Neural progenitor cell (in vitro differentiated cells): ENCODE results near the gene PCDH1. TPM values are rescaled to one million over a fixed set of nuclear protein-coding genes. Genes with fewer than 3 reads are reported as not detected.

Experiments used
- DNase-seq: peaks from one replicate; pipeline ENCODE4 v3.0.0-alpha.2; 2016; ENCODE audit warnings: low spot score
- H2AFZ ChIP-seq: fragments of 200-600 bp; sonication (generic); replicated peaks from 2 replicates; pipeline ENCODE4 v1.6.1; 2016; ENCODE audit warnings: antibody characterized with exemption
- H3F3A ChIP-seq: fragments of 200-600 bp; sonication (generic); 2 replicates; pipeline ENCODE4 v1.6.1; 2016; ENCODE audit warnings: antibody characterized with exemption, low read depth
- H3K27ac ChIP-seq: fragments of 200-600 bp; sonication (generic); 2 replicates; pipeline ENCODE4 v1.5.1; 2016; ENCODE audit warnings: mild to moderate bottlenecking
- H3K27me3 ChIP-seq: fragments of 200-600 bp; sonication (generic); 2 replicates; pipeline ENCODE4 v1.6.1; 2016; ENCODE audit warnings: mild to moderate bottlenecking, moderate library complexity
- H3K36me3 ChIP-seq: fragments of 200-600 bp; sonication (generic); 2 replicates; pipeline ENCODE4 v1.5.1; 2016
- H3K4me1 ChIP-seq: fragments of 200-600 bp; sonication (generic); 2 replicates; pipeline ENCODE4 v1.6.1; 2016; ENCODE audit warnings: mixed run types
- H3K4me2 ChIP-seq: fragments of 200-600 bp; sonication (generic); 2 replicates; pipeline ENCODE4 v1.6.1; 2016
- H3K4me3 ChIP-seq: fragments of 200-600 bp; sonication (generic); 2 replicates; pipeline ENCODE4 v1.5.1; 2016
- H3K79me2 ChIP-seq: fragments of 200-600 bp; sonication (generic); 2 replicates; pipeline ENCODE4 v1.6.1; 2016; ENCODE audit warnings: low read depth
- H3K9ac ChIP-seq: fragments of 200-600 bp; sonication (generic); 2 replicates; pipeline ENCODE4 v1.6.1; 2016
- H3K9me3 ChIP-seq: fragments of 200-600 bp; sonication (generic); 2 replicates; pipeline ENCODE4 v1.5.1; 2016; ENCODE audit warnings: low read depth
- H4K20me1 ChIP-seq: fragments of 200-600 bp; sonication (generic); 2 replicates; pipeline ENCODE4 v1.6.1; 2016; ENCODE audit warnings: low read depth
- H3K27ac Mint-ChIP-seq: 3 replicates; pipeline ENCODE4 v1.8.0; 2021; ENCODE audit warnings: mixed read lengths
- H3K27me3 Mint-ChIP-seq: 2 replicates; pipeline ENCODE4 v1.8.0; 2022; ENCODE audit warnings: low read depth, mild to moderate bottlenecking, inconsistent platforms, moderate library complexity, mixed read lengths; ENCODE audit not compliant: insufficient read depth
- H3K36me3 Mint-ChIP-seq: 3 replicates; pipeline ENCODE4 v1.8.0; 2021; ENCODE audit warnings: mixed read lengths
- H3K4me1 Mint-ChIP-seq: 3 replicates; pipeline ENCODE4 v1.8.0; 2021; ENCODE audit warnings: mixed read lengths
- H3K4me3 Mint-ChIP-seq: 3 replicates; pipeline ENCODE4 v1.8.0; 2021; ENCODE audit warnings: mild to moderate bottlenecking, moderate library complexity, mixed read lengths
- H3K9me3 Mint-ChIP-seq: 3 replicates; pipeline ENCODE4 v1.8.0; 2020; ENCODE audit warnings: mixed read lengths
- CTCF ChIP-seq: fragments of 200-600 bp; sonication (generic); IDR thresholded peaks from 2 replicates; pipeline ENCODE4 v1.5.1; 2017; ENCODE audit warnings: antibody characterized with exemption, mild to moderate bottlenecking
- EZH2 ChIP-seq: fragments of 200-600 bp; sonication (generic); IDR thresholded peaks from 2 replicates; pipeline ENCODE4 v1.6.1; 2017; ENCODE audit warnings: antibody characterized with exemption, mild to moderate bottlenecking, moderate library complexity
- EZH2phosphoT487 ChIP-seq: fragments of 200-600 bp; sonication (generic); IDR thresholded peaks from 2 replicates; pipeline ENCODE4 v1.6.1; 2017; ENCODE audit warnings: antibody characterized with exemption
- total RNA-seq: library from RNA; depleted of rRNA; stranded (reverse); fragments of >200 nt; gene quantifications from 2 replicates; pipeline ENCODE4 v1.2.3, GENCODE V29; 2015; ENCODE audit warnings: low replicate concordance

The PCDH1 gene
- total RNA-seq, 1 donor from 2014 or later = 24.8 TPM

DNA sequence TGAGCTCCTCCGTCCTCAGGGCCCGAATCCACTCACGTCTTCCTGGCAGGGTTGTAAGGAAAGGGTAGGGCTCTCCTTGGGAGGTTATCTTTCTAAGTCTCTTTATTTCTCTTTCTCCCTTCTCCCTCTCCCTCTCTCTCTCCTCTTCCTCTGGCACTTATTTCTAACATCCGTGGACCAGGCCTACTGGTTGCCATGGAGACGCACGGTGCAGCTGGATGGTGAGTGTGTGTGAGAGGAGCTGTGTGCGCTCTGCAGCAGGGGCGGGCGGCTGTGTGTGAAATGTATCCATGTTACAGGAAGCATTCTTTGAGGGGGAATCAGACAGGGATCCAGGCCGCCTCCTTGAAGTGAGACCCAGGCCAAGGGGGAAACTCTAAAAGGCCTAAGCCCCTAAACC lies 32.2 kb downstream of the PCDH1 start:
- H3K4me3 Mint-ChIP-seq = peak overlapping the region; percentile 54
- no peaks in the 10 kb centered on the region for H3K9me3 Mint-ChIP-seq
- H3K9me3 ChIP-seq = no peaks in the 10 kb centered on the region
- no peaks in the 10 kb centered on the region for H3K36me3 Mint-ChIP-seq
- H3K4me1 Mint-ChIP-seq = peaks cover 63% of the 10 kb centered on the region
- no peak for TF ChIP-seq CTCF
- no peak for TF ChIP-seq EZH2
- peak overlapping the region; percentile 23 for H3K27ac ChIP-seq
- peaks cover 11% of the 10 kb centered on the region for H3K79me2 ChIP-seq
- H4K20me1 ChIP-seq = no peaks in the 10 kb centered on the region
- H3K4me3 ChIP-seq = no peak overlapping the region
- H3K27me3 ChIP-seq = no peaks in the 10 kb centered on the region
- H3F3A ChIP-seq = peaks cover 62% of the 10 kb centered on the region
- H3K27ac Mint-ChIP-seq = no peak overlapping the region
- peaks cover 3% of the 10 kb centered on the region for H3K27me3 Mint-ChIP-seq
- peak overlapping the region; percentile 68 for H3K4me2 ChIP-seq
- no peaks in the 10 kb centered on the region for H3K36me3 ChIP-seq
- H3K4me1 ChIP-seq = peaks cover 76% of the 10 kb centered on the region
- H2AFZ ChIP-seq = no peak overlapping the region
- peak; percentile 85 for DNase-seq
- H3K9ac ChIP-seq = no peak overlapping the region

GRCh38 chr5:141845371-141845851 lies 32.8 kb downstream of the PCDH1 start:
- Mint-ChIP-seq H3K9me3 (no peaks in the 10 kb centered on the region), H3K4me3 (no peak overlapping the region), H3K27ac (no peak overlapping the region), H3K4me1 (peaks cover 61% of the 10 kb centered on the region), H3K27me3 (peaks cover 3% of the 10 kb centered on the region), H3K36me3 (no peaks in the 10 kb centered on the region)
- Histone ChIP-seq H3F3A (peaks cover 58% of the 10 kb centered on the region), H3K4me1 (peaks cover 71% of the 10 kb centered on the region), H4K20me1 (no peaks in the 10 kb centered on the region), H3K27me3 (no peaks in the 10 kb centered on the region), H3K79me2 (peaks cover 11% of the 10 kb centered on the region), H3K9ac (no peak overlapping the region), H3K27ac (no peak overlapping the region), H3K9me3 (no peaks in the 10 kb centered on the region), H3K4me2 (peak overlapping the region; percentile 68), H2AFZ (no peak overlapping the region), H3K4me3 (no peak overlapping the region), H3K36me3 (no peaks in the 10 kb centered on the region)
- TF ChIP-seq EZH2phosphoT487 = no peak
- peak; percentile 32 for TF ChIP-seq CTCF
- no peak for TF ChIP-seq EZH2
- peak; percentile 65 for DNase-seq

DNA sequence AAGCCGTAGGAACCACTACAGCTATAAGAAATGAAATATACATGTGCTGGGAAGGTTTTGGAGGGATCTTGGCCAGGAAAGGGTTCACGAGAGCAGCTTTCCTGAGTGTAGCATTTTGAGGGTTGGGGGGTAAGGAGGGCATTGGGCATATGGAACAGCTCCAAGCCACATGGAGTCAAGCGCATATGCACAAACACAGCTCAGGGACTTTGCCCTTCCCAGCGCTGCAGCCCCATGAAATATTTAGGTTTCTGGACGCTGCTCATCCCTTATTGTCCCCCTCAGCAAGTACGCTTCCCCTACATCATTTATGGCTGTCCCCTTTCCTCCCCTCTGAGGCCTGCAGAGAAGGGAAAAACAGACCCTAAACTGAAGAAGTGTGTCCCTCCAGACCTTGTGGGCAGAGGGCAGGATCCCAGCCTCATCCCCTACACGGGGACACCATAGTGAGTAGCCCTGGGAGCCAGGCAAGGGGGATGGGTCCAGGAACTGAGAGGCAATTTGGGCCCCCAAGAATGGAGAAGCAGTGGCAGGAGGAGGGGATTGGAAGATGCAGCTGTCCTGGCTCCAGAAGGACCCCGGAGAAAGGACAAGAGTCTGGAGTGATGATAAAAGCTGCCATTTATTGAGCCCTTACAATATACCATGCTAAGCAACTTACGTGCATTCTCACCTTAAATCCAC lies 33.7 kb downstream of the PCDH1 start:
- no peaks in the 10 kb centered on the region for H3K27me3 ChIP-seq
- no peak overlapping the region for H3K4me3 ChIP-seq
- H3K27ac Mint-ChIP-seq = no peak overlapping the region
- peaks cover 77% of the 10 kb centered on the region for H3K4me1 ChIP-seq
- H3F3A ChIP-seq = peaks cover 58% of the 10 kb centered on the region
- peaks cover 61% of the 10 kb centered on the region for H3K4me1 Mint-ChIP-seq
- H3K9me3 Mint-ChIP-seq = no peaks in the 10 kb centered on the region
- H3K36me3 Mint-ChIP-seq = no peaks in the 10 kb centered on the region
- H3K4me2 ChIP-seq = peak overlapping the region; percentile 68
- H3K4me3 Mint-ChIP-seq = no peak overlapping the region
- H4K20me1 ChIP-seq = no peaks in the 10 kb centered on the region
- H3K9ac ChIP-seq = no peak overlapping the region
- H3K79me2 ChIP-seq = peaks cover 11% of the 10 kb centered on the region
- no peak overlapping the region for H2AFZ ChIP-seq
- no peak for TF ChIP-seq EZH2phosphoT487
- no peak for TF ChIP-seq CTCF
- no peak for TF ChIP-seq EZH2
- no peaks in the 10 kb centered on the region for H3K9me3 ChIP-seq
- DNase-seq = no peak
- H3K27me3 Mint-ChIP-seq = peaks cover 3% of the 10 kb centered on the region
- no peaks in the 10 kb centered on the region for H3K36me3 ChIP-seq
- H3K27ac ChIP-seq = no peak overlapping the region
